Subcutaneous adipose tissue (tissue), 4 donors: ENCODE results near the gene FCHO2. TPM values are rescaled to one million over a fixed set of nuclear protein-coding genes. Genes with fewer than 3 reads are reported as not detected.

Experiments used
- CTCF ChIP-seq: fragments of 450-650 bp; IDR thresholded peaks from one replicate; pipeline ENCODE4 v1.5.1; 2016; ENCODE audit warnings: low read depth, mild to moderate bottlenecking, control low read depth, antibody characterized with exemption, moderate library complexity
- total RNA-seq, 4 donors: library from RNA; depleted of rRNA; stranded (reverse); fragments of >200 nt; gene quantifications; one replicate each; pipeline ENCODE4 v1.1.0, GENCODE V29; 2016

The FCHO2 gene
- total RNA-seq, 4 donors from 2014 or later: 36.0 to 92.8 (median 65.8) TPM

GRCh38 chr5:72925336-72926010 is 30.4 kb upstream of the FCHO2 start:
- no peak for TF ChIP-seq CTCF

- TF ChIP-seq CTCF: no peak
These were observed 18.9 kb upstream of the FCHO2 start for GRCh38 chr5:72936893-72937292.

GRCh38 chr5:72937517-72938061 is 18.3 kb upstream of the FCHO2 start:
- TF ChIP-seq CTCF: no peak

- no peak for TF ChIP-seq CTCF
These were observed 17.6 kb upstream of the FCHO2 start for GRCh38 chr5:72938206-72938605.

- TF ChIP-seq CTCF: no peak
These were observed 15.8 kb upstream of the FCHO2 start for GRCh38 chr5:72940082-72940481.

GRCh38 chr5:72943307-72943706 is 12.5 kb upstream of the FCHO2 start:
- no peak for TF ChIP-seq CTCF

GRCh38 chr5:72947498-72947897 is 8.3 kb upstream of the FCHO2 start:
- no peak for TF ChIP-seq CTCF
